ENCODE results near the gene RRAS. TPM values are rescaled to one million over a fixed set of nuclear protein-coding genes. Genes with fewer than 3 reads are reported as not detected.
A peak's percentile ranks its signal among the peaks of the same experiment; 100 is the strongest.

The RRAS gene
- total RNA-seq, 1 donor, result 44.5 TPM

GRCh38 chr19:49677231-49677900 is 37.4 kb upstream of the RRAS start, which contains the start of gene PRMT1:
PRMT1 (plus strand) TSS chr19:49677271; CDS start chr19:49677281, 10 bp downstream.
- peak within 1 kb of the TSS; percentile 94 for H3K4me3 ChIP-seq (ENCODE audit: low read depth, low read length)
- no peak for TF ChIP-seq CTCF (IDR thresholded peaks at IDR 0.05; ENCODE audit: insufficient read depth, low read depth, low read length)
- DNase-seq (ENCODE audit: low read depth), result no peak

- no peak for TF ChIP-seq CTCF (IDR thresholded peaks at IDR 0.05; ENCODE audit: insufficient read depth, low read depth, low read length)
- peak; percentile 100 for DNase-seq (ENCODE audit: low read depth)
- peak overlapping the region; percentile 94 for H3K4me3 ChIP-seq (ENCODE audit: low read depth, low read length)
Observed at GRCh38 chr19:49676784-49677230, 36.9 kb upstream of the RRAS start.

- peak overlapping the region; percentile 58 for H3K4me3 ChIP-seq (ENCODE audit: low read depth, low read length)
- peak; percentile 97 for DNase-seq (ENCODE audit: low read depth)
- TF ChIP-seq CTCF (IDR thresholded peaks at IDR 0.05; ENCODE audit: insufficient read depth, low read depth, low read length), result no peak
Observed at GRCh38 chr19:49676136-49676783, 36.3 kb upstream of the RRAS start.

- peak; percentile 91 for TF ChIP-seq CTCF (IDR thresholded peaks at IDR 0.05; ENCODE audit: insufficient read depth, low read depth, low read length)
- no peak overlapping the region for H3K4me3 ChIP-seq (ENCODE audit: low read depth, low read length)
- peak; percentile 69 for DNase-seq (ENCODE audit: low read depth)
Observed at GRCh38 chr19:49672131-49672919, 32.4 kb upstream of the RRAS start.

GRCh38 chr19:49669516-49669915 is 29.6 kb upstream of the RRAS start:
- no peak for DNase-seq (ENCODE audit: low read depth)
- H3K4me3 ChIP-seq (ENCODE audit: low read depth, low read length), result no peak overlapping the region
- TF ChIP-seq CTCF (IDR thresholded peaks at IDR 0.05; ENCODE audit: insufficient read depth, low read depth, low read length), result no peak

GRCh38 chr19:49667473-49667872 is 27.5 kb upstream of the RRAS start:
- no peak for DNase-seq (ENCODE audit: low read depth)
- no peak overlapping the region for H3K4me3 ChIP-seq (ENCODE audit: low read depth, low read length)
- no peak for TF ChIP-seq CTCF (IDR thresholded peaks at IDR 0.05; ENCODE audit: insufficient read depth, low read depth, low read length)

Measured in fibroblast of villous mesenchyme (primary cell).